ENCODE measurements around the gene FARSA. TPM values are rescaled to one million over a fixed set of nuclear protein-coding genes. Genes with fewer than 3 reads are reported as not detected.
A peak's percentile ranks its signal among the peaks of the same experiment; 100 is the strongest.

Gene FARSA
- total and polyA plus RNA-seq, 2 of the 8 experiments (the other 6 are each of a cell fraction or from before 2014, with no cell fraction given): 61.0 to 103 TPM

- H2BK15ac ChIP-seq (ENCODE audit: low read length): no peak within 1 kb of the TSS
- no peaks in the 10 kb centered on the region; a peak in 1 of 4 replicates for H3K9me3 ChIP-seq (ENCODE audit: insufficient read depth in 2 of 2, low read depth in 1 of 2, low read length in 1 of 2)
- CTCF ChIA-PET (ENCODE audit: partially characterized antibody): interaction anchor here (0.6 to 6.7 kb wide), 2 partner anchors 10 to 765 kb away, joined by 3 to 62 read pairs; no protein-coding TSS in a partner anchor
- peak; percentile 38 to 89 for DNase-seq (ENCODE audit: low read depth in 1 of 2, low spot score in 2 of 2)
- H4K5ac ChIP-seq (ENCODE audit: insufficient read length, low read depth, low read length): peak within 1 kb of the TSS; percentile 41
- H2BK120ac ChIP-seq (replicated peaks; ENCODE audit: low read depth, low read length): no peak within 1 kb of the TSS
- H3K79me2 ChIP-seq (ENCODE audit: control insufficient read depth in 1 of 2, insufficient read depth in 2 of 2, low read length in 2 of 2): peaks cover 4 to 27% of the 10 kb centered on the region in 2 experiments; a peak in 3 of 4 replicates
- no peak within 1 kb of the TSS for H2BK20ac ChIP-seq (ENCODE audit: low read length)
- no peak for FAIRE-seq
- H3K79me1 ChIP-seq (ENCODE audit: low read depth, low read length): peaks cover 4% of the 10 kb centered on the region; the same call in 1 of the 2 replicates
- peak within 1 kb of the TSS; percentile 82 to 91 (median 88) for H3K4me3 ChIP-seq (ENCODE audit: extremely low read depth in 1 of 4, insufficient read depth in 2 of 4, low read depth in 3 of 4, low read length in 4 of 4)
- peak within 1 kb of the TSS; percentile 94 for H3K27ac ChIP-seq (ENCODE audit: low read depth, low read length)
- H4K8ac ChIP-seq (ENCODE audit: extremely low read depth, insufficient read depth, low read length): peak within 1 kb of the TSS; percentile 98; the same call in 1 of the 2 replicates
- peak within 1 kb of the TSS; percentile 65; the same call in 1 of the 2 replicates for H3K18ac ChIP-seq (ENCODE audit: extremely low read depth, low read length)
- peaks cover 6% of the 10 kb centered on the region for H3K23me2 ChIP-seq (ENCODE audit: low read depth, low read length)
- H3K4me2 ChIP-seq (ENCODE audit: insufficient read depth in 1 of 2, low read depth in 2 of 2, low read length in 2 of 2): peak within 1 kb of the TSS; percentile 67 to 81
- no peak within 1 kb of the TSS for H2BK12ac ChIP-seq (ENCODE audit: low read depth, low read length)
- 6% methylated on average over 62 of the region's 84 CpGs; no CpG with 5 or more reads in 1 of the 2 experiments for WGBS, 2 experiments (ENCODE audit: extremely low coverage in 1 of 2, insufficient coverage in 1 of 2, insufficient read length in 1 of 2, insufficient replicate concordance in 2 of 2, low coverage in 1 of 2, low lambda C conversion rate in 2 of 2, missing lambda C conversion rate in 1 of 2)
- no peak within 1 kb of the TSS for H3K14ac ChIP-seq (ENCODE audit: insufficient read length)
- peaks cover 0 to 4% (median 2%) of the 10 kb centered on the region in 4 experiments; a peak in 3 of 7 replicates for H3K4me1 ChIP-seq (replicated peaks in 1 of 4; ENCODE audit: control insufficient read depth in 3 of 4, insufficient read depth in 4 of 4, low read length in 3 of 4)
- H3K4ac ChIP-seq (replicated peaks; ENCODE audit: insufficient read length, low read depth, low read length): no peak within 1 kb of the TSS
- peak within 1 kb of the TSS; percentile 88 for H2BK5ac ChIP-seq (ENCODE audit: low read depth, low read length)
- peaks cover 0 to 9% of the 10 kb centered on the region in 2 experiments for H4K20me1 ChIP-seq (replicated peaks in 1 of 2; ENCODE audit: control insufficient read depth in 1 of 2, insufficient read depth in 2 of 2, low read length in 2 of 2)
- no peak within 1 kb of the TSS for H3K23ac ChIP-seq (ENCODE audit: insufficient read length)
- H3K36me3 ChIP-seq (ENCODE audit: control insufficient read depth in 2 of 4, insufficient read depth in 4 of 4, low read length in 3 of 4): peaks cover 0 to 25% (median 4%) of the 10 kb centered on the region in 4 experiments; a peak in 4 of 8 replicates
- H3K56ac ChIP-seq (replicated peaks; ENCODE audit: insufficient read length, low read depth, low read length): peak within 1 kb of the TSS; percentile 54
- H2AK5ac ChIP-seq (ENCODE audit: low read depth, low read length): no peak within 1 kb of the TSS; the same call in 1 of the 2 replicates
- peak within 1 kb of the TSS; percentile 68 for H4K91ac ChIP-seq (replicated peaks; ENCODE audit: insufficient read length, low read length)
- peak within 1 kb of the TSS; percentile 61; the same call in 1 of the 2 replicates for H2AFZ ChIP-seq (ENCODE audit: low read length)
- POLR2A ChIA-PET (ENCODE audit: partially characterized antibody): interaction anchor here (0.8 to 8.1 kb wide), 16 partner anchors 6 to 162 kb away, joined by 3 to 71 read pairs (median 4); partner anchors contain the start of genes CALR, FARSA, GCDH and KLF1
- peak within 1 kb of the TSS; percentile 75 to 97 (median 94) for H3K9ac ChIP-seq (replicated peaks in 1 of 4; ENCODE audit: extremely low read depth in 1 of 4, low read depth in 3 of 4, low read length in 3 of 4)
- no peaks in the 10 kb centered on the region for H3K27me3 ChIP-seq (replicated peaks in 1 of 4; ENCODE audit: control insufficient read depth in 3 of 4, extremely low read depth in 1 of 4, insufficient read depth in 3 of 4, low read length in 3 of 4)
- TF ChIP-seq KDM5A (IDR thresholded peaks at IDR 0.05; ENCODE audit: low read length): peak; percentile 88
- TF ChIP-seq JUND (IDR thresholded peaks at IDR 0.05; ENCODE audit: low read length): 0 out of 2 replicates have a peak, but pooled peaks have one; percentile 7
- TF ChIP-seq USF2 (IDR thresholded peaks at IDR 0.05; ENCODE audit: low read length): no peak
- TF ChIP-seq RBBP5 (IDR thresholded peaks at IDR 0.05; ENCODE audit: borderline replicate concordance, low read depth, low read length): peak; percentile 75; the same call in 1 of the 2 replicates
- TF ChIP-seq POLR2AphosphoS5 (IDR thresholded peaks at IDR 0.05; ENCODE audit: low read depth, low read length): peak; percentile 98
- peak; percentile 98 for TF ChIP-seq YY1 (IDR thresholded peaks at IDR 0.05; ENCODE audit: low read depth, low read length)
- peak; percentile 93 for TF ChIP-seq TAF7 (optimal IDR thresholded peaks at IDR 0.05; ENCODE audit: borderline replicate concordance, low read depth, low read length)
- no peak for TF ChIP-seq HDAC6 (IDR thresholded peaks at IDR 0.05; ENCODE audit: low read depth, low read length)
- peak; percentile 96 for TF ChIP-seq SP4 (IDR thresholded peaks at IDR 0.05; ENCODE audit: low read length)
- TF ChIP-seq TAF1 (IDR thresholded peaks at IDR 0.05; ENCODE audit: low read depth, low read length): peak; percentile 99
Observed at GRCh38 chr19:12956446-12957388, 23.2 kb upstream of the FARSA start, which contains the start of gene GADD45GIP1. Gene GADD45GIP1 (minus strand): TSS chr19:12957223. CDS start chr19:12957212, 11 bp downstream.
